Hematopoietic multipotent progenitor cell treated with erythropoietin and hydrocortisone succinate and interleukin-3 and kit ligand, for 6 days (in vitro differentiated cells): ENCODE measurements around the gene KRTAP24-1.

Source experiments
- DNase-seq: peaks from one replicate; pipeline ENCODE4 v3.0.0-alpha.2; 2015

KRTAP24-1 gene, protein sequence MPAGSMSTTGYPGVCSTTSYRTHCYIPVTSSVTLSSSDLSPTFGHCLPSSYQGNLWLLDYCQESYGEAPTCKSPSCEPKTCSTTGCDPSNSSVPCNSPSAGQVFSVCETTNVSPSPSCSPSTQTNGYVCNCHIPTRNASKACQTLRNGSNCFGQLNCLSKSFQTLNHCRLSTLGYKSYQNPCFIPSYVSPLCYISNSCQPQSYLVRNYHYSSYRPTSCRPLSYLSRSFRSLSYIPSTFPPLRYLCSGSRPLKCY

DNA sequence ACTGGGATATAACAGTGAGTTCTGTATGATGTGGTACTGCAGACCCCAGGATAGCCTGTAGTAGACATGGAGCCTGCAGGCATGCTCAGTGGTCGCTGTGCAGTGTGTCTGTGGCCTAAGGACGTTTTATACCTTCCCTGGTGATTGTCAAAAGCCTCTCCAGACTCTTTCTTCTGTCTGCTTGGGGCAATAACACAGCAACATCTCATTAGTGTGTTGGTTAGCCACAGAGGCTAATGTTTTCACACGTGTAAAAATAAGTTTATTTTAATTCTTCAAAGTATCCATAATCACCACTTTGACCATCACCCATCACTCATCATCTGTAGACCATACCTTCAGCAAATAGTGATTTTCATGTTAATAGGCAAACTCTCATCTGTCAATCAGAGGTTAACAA, at the start of gene KRTAP24-1:
Gene KRTAP24-1, minus strand, starts transcription at position 101 of the 400 bp plus-strand sequence. Its CDS starts 18 bp downstream, at position 83.
- DNase-seq, result no peak

DNA sequence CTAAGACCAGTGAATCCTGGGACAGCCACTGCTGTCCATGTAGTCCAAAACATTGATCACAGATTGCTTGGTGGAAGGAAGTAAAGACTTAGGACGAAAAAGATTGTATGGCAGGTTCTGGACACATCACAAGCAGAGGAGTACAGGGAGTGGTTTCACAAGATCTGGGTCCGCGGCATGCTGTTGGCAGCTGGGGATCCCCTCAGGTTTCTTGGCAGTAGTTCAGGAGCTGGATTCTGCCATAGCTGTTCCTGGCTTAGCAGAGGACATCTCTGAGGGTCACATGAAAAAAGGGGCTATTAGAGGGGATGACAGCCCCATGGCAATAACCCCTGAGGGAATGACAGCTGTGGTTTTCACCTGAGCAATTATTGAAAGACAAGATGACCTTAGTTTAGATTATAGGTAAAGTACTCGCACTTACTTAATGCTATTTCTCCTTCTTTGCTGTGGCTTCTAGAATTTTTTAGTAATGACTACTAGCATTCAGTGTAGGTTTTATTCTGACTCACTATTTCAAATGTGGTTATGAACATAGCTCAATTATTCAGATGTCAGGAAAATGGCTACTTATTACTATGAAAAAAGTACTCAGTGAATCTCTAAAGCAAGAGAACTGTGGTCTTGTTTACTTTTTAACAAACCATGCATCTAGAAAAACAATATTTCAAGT, 46.6 kb upstream of the KRTAP24-1 start:
- DNase-seq, result no peak

DNA sequence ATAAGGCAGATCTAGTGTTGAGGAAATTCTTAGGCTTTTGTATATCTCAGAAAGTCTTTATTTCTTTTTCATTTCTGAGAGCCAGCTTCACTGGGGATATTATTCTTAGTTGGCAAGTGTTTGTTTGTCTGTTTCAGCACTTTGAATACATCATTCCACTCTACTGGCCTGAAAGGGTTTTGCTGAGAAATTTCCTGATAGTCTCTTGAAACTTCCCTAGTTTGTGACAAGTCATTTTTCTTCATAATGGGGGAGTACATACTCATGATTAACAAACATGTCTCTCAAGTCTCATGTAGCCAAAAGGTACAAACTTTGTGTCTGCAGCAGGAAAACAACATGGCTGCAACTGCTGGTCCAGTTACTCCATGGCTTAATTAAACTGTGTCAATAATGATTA, 43.6 kb upstream of the KRTAP24-1 start:
- no peak for DNase-seq

DNA sequence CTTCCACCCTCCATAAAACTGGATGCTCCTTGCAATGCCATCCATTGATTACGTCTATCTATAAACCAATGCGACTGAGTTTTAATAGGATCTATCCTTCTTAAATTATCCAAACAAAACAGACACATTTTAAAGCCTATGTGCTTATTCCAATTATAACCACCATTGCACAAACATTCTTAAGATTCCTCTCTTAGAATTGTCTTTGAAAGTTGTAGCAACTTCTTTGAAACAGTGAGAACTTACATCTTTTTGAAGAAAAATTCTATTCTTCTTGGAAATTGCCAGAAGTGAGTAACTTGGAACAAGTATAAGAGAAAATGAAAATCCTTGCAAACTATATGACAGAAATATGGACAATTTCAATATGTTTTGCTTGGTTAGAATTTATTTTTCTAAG, 37.5 kb upstream of the KRTAP24-1 start, which contains the start of gene KRTAP26-1:
Gene KRTAP26-1, minus strand, starts transcription at position 101 of the 400 bp plus-strand sequence. CDS start 280 bp downstream, outside the sequence.
- DNase-seq, result no peak

DNA sequence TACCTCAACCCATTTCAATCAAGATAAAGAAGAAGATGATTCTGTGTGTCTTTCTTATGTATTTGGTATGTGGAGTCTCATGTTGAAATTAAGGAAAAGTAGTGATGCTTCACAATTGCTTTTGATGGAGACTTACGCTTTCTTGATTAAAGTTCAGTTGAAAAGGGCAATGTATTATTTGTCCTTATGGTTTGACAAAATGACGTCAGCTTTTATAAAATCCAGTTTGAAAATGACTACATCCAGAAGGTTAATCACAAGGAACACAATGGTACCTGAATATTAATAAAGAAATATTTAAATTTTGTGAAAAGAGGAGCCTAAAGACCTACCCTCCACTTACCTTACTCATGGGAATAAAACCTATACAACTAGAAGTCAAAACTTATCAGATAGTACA, 33.0 kb upstream of the KRTAP24-1 start:
- DNase-seq, result no peak

DNA sequence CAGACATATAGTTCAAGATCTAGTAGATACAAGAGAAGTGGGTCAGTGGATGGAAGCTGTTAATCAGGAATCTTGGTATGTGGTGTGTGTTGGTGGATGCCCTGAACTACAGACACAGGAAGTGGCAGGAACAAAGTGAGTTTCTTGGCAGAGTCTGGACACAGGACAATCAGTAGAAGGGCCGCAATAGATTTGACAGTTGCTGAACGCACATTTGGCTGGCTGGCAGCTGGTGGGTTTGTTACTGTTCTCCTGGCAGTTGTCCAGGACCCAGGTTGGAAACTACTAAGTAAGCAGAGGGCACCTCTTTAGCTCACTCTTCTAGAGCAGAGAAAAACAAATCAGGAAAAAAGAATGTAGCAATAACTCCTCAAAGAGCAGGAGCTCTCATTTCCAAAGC, 24.1 kb upstream of the KRTAP24-1 start:
- DNase-seq, result no peak

DNA sequence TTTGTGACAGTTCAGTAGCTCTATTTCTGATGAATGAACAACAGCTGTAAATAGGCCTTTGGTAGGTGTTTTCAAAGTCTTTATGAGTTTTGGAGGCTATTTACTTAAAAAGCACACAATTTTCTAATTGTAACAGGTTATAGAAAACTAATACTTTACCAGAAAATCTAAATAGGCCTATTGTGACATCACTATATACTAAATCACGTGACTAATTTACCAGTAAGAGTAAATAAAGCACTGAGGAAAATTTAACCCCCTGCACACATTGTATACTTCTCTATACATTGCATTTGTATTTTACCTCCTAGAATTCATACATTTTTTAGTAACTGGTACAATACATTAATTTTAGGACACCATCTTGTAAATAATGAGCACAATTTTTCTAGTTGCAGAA, 22.4 kb upstream of the KRTAP24-1 start:
- no peak for DNase-seq

DNA sequence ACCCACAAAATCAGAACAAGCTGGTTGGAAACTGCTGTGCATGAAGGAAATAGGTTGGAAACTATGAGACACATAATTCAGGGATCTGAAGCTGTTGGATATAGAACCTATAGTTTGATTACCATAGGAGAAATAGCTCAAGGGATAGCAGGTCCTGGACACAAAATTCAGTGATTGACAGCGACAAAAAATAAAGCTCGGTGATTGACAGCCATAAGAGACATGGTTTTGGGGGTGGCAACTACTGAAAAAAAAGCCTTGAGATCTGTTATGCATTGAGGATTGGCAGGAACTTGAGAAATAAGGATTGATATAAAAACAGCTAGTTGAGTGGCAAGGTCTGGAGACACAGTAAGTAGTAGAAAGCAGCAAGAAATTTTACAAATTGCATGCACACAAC, 6.5 kb upstream of the KRTAP24-1 start, which contains the start of gene KRTAP25-1:
Gene KRTAP25-1, minus strand, starts transcription at position 300 of the 400 bp plus-strand sequence. Its CDS starts 24 bp downstream, at position 276.
- DNase-seq, result no peak

DNA sequence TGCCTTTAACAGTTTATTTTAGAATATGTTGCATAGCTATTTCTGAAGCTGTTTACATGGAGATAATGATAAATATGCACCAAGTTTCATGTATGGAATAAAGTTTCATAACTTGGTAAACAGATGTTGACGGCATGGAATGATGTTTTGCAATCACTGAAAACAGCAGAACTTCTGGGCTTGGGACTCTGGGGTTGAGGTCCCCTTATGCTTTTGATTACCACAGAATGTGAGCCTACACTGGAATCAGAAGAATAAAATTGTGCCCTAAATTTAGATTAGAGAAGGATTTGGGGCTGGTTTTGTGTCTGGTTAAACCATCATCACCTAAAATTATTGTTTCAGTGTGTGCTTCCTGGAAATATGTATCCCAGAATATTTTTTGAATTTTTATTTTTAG, 11.1 kb downstream of the KRTAP24-1 start:
- DNase-seq, result no peak

DNA sequence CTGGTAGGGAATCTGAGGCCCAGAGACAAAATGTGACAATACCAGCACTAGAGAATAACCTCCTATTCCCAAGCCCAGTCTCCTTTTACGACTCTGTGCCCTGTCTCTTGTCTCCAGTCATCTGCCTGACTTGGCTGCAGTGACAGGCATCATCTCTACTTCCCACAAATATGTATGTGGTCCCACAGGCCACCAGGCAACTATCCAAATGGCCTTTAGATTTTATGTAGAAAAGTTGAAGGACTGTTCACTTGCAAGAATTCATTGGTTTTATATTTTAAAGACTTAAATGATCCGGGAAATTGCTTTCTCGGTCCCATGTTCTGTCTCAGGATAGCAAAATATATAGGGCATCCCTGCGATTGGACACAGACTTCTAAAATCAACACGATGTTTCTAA, 11.6 kb downstream of the KRTAP24-1 start:
- no peak for DNase-seq

DNA sequence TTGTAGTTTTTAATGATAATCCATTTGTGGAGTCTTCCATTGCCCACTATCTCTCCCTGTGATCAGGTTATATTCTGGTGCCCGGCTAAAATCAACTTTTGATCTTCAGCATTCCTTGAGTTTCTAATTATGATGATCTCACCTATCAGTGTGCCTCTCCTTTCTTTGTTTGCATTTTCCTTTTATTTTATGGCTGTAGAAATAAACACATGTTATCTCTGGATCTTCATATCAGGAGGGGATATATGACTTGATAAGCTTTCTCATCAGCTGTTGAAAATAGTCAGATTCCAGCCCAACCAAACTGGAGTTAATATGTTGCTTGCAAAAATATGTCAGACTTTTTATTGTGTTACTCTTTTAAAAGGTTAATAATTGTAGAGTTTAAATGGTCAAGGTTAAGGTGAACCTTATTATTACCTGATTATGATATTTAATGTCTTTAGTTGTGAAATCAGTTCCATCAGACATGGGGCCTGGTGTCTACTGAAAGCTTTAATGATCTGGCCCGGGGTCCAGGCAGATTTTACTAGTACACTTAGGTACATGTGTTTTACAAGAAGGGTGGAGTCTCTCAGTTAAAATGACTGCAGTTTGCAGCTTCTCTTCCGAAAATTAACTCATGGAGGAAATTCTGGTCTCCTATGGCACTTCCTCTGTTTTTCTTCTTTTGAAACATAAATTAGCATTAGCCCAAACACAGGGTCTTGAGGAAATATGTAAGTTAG, 12.8 kb downstream of the KRTAP24-1 start:
- DNase-seq, result no peak

DNA sequence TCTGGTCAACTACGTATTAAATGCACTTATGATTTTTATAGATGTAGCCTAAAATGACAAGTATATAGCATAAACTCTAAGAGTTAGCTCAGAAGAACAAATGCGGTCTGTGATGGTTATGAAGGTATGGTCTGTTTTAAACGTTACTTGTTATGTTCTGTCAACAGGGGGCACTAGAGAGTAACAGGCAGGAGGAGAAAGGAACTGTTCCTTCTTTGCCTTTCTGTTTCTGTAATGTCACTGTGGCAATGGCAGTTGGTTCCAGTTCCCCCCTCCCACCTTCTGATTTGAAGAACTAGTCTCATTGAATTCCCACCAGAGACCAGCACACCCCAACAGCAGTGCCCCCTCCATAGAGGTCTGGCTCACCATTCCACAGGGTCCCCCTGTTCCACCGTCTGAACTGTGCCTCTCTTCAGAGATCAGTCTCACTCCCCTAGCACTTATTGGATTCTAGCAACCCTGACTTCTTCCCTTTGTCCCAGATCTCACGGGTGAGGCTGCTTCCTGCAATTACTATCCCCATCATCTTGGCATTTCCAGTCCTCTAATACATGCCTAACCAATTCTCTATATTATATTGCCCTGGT, 14.0 kb downstream of the KRTAP24-1 start:
- DNase-seq, result peak; percentile 8

DNA sequence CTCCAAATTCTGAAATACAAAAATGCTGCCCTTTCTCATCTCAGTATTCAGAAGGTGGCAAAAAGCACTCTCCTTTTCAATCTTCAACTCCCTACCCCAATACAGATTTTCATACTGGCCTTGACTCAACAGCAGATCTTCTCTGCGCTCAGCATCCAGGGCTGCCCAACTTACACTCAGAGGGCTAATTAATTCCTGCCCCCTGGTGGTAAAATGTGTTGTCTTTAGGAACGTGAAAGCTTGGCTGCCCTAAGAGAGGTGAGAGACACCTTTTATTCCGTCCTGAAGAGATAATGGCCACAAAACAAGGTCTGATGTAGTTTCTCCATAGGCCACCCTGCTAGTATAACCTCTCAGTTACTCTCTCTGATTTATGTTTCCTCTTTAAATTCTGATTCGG, 25.0 kb downstream of the KRTAP24-1 start:
- peak; percentile 46 for DNase-seq

DNA sequence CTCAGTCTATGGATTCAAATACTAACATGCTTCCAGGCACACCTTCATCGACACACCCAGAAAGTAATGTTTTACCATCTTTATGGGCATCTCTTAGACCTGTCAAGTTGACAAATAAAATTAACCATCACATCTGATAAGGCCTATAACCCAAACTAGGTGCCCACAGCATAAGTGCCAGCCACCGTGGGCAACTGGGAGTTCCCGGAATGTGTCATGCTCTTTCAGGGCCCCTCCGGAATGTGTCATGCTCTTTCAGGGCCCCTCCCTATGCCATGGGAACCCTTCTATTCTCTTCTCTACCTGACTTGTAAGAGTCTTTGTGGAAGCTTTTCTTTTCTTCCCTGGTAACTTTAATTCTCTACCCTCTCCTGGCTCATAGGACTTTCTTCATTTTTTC, 26.6 kb downstream of the KRTAP24-1 start:
- DNase-seq, result no peak

DNA sequence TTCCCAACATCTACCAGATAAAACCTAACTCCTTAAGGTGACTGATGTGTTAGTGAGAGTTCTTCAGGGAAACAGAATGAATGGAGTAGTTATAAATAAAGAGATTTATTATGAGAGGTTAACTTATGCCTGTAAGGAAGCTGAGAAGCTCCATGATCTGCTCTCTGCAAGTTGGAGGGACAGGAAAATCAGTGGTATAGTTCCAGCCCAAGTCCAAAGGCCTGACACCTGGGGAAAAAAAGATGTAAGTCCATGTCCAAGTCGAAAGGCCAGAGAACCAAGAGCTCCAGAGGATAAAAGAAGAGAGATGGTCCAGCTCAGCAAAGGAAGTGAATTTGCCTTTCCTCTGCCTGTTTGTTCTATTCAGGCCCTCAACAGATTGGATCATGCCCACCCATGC, 27.1 kb downstream of the KRTAP24-1 start:
- DNase-seq, result no peak

DNA sequence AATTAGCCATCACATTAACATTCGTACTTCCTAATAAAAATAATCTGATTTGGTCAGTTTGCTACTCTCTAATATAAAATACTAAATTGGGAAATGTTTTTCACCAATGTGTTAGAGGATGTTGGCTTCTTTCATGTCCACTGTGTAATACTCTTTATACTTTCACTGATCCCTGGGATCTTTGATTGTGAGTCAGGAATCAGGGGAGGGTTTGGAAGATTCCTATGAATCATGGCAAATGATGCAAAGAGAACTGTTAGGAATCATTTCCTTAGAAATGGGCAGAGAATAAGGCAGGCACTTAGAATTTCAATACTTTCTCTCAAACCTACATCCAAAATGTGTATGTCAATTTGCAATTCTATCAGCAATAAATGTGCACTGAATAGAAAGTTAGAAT, 31.0 kb downstream of the KRTAP24-1 start:
- no peak for DNase-seq

DNA sequence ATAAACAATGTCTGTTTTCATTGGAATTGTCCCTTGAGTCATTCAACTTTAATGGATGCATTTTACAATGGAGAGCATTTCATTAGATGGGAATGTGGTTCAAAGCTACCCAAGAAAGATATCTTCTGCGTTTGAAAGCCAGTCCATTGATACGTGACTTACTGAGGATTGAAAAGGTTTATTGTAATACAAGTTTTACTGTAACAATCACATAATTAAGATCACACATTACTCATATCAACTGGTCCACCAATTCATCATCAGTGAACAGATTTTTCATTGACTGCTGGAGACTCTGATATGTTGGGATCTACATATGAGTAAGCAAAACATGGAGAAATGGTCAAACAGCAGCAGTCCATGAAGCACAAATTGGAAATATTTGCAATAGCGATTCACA, 32.8 kb downstream of the KRTAP24-1 start:
- DNase-seq, result no peak

DNA sequence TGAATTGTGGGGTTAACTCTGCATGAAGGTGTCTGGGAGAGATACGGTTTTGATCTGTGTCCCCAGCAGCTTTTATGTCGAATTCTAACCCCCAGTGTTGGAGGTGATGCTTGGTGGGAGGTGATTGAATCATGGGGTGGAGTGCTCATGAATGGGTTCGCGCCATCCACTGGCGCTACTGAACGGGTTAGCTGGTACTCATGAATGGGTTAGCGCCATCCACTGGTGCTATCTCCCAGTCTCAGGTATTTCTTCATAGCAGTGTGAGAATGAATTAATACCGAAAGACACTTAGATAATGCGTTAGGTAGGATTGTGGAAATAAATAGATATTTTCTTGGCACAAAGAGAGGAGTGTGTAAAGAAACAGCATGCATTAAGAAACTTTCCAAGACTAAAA, 33.9 kb downstream of the KRTAP24-1 start:
- no peak for DNase-seq

DNA sequence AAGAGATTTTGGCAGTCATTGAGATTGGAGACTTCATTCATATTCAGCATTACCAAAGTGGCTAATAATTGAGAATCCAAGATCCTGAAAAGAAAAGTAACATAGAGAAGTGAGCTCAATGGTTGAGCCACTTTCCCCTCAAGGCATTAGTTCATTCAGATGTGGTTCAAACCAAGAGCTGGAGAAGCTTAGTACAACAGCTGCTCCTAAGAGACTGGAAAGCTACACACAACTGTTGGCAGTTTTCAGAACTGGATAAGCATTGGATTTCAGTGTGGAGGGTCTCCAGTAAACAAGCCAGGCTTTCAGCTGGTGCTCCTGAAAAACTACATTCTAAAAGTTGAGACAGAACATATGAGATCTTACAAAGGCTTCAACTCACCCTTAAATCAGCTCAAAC, 37.7 kb downstream of the KRTAP24-1 start:
- no peak for DNase-seq

DNA sequence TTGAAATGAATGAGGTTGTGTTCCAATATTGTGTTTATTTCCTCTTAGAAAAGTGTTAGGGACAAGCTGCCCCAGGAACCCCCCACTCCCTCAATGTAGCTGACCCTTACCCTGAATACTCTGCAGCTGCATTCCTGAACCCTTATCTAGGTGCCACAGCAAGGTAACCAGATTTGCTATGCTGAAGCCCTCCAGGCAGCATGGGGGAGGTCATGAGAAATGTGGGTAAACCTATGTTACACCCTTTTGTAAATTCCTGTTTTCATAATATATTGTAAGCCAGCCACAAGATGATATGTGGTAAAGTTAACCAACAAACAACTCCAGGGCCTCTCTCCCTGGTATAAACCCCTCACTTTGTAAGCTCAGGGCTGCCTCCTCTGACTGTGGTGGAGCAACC, 39.1 kb downstream of the KRTAP24-1 start:
- DNase-seq, result no peak

DNA sequence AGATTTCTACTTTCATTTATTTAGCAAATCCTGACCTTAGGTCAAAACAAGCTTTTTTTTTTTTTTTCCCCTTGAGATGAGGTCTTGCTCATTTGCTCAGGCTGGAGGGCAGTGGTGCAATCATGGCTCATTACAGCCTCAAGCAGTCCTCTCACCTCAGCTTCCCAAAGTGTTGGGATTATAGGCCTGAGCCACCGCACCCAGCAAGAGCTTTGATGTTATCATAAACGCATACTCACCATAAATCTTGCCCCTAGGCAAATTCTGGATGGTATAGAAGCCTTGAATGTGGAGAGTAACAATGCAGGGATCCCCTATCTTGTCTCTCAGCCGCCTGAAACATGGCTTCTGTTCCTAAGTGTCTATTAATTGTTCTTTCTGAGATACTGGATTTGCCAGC, 42.1 kb downstream of the KRTAP24-1 start:
- no peak for DNase-seq

DNA sequence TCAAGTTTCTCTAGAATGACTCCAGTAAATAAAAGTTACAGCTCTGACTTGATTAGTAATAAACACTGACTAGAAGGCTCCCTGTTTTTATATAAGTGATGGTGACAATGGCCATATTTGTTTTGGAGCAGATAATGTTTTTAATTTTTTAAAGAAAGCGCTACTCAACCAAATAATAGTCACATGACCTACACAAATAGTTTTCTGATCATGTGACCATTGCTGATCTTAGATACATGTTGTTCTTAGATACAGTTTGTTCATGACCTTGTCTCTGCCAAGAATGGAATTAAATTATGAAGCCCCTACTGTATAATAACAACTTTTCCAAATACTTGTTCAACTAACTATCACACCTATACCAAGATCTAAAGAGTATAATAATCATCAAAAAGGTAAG, 44.6 kb downstream of the KRTAP24-1 start:
- no peak for DNase-seq

DNA sequence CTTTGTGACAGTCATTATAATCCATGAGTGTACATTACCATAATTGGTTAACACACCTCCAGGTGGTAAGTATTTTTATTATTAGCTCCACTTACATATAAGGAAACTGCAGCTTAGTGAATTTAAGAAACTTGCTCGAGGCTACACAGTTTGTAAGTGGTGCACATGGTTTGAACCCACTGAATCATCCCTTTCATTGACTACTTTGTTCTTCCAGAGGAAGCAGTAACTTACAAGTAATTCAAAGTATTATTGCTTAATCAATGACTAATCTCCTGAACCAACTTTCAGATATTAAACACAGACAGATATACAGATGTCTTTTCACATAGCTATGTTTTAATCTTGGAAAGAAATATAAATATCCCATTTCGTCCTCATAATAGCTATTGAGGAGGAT, 48.1 kb downstream of the KRTAP24-1 start:
- DNase-seq, result no peak

DNA sequence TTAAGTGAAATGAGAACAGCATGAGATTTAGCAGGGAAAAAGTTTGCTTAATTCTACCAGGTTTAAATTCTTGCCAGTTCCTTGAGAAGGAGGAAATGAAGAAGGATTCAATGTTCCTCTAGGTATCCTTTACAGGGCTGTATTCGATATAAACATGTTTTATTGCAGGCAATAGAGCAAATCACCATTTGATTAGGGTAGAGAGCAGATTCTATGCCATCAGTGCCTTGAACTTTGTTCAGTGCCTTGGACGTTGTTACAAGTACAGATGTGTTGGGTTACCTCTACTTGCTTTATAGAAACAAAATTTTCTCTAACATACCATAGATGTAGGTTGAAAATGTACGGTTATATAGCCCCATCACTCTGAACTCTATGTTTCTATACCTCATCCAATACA, 48.7 kb downstream of the KRTAP24-1 start:
- no peak for DNase-seq
